GM12878 (cell line): ENCODE data around the gene ITGAL. TPM values are rescaled to one million over a fixed set of nuclear protein-coding genes. Genes with fewer than 3 reads are reported as not detected.

ENCODE experiments used
- ATAC-seq: fragments of 200-7000 bp; cut with Tn5 transposase; 3 replicates; pipeline ENCODE4 v1.9.1; 2020; ENCODE audit warnings: mild to moderate bottlenecking, moderate library complexity
- BruUV-seq: library from RNA; stranded (reverse); fragments of 400-500 nt; replicated peaks from 2 replicates; lab custom pipeline; 2021; lab: Mats Ljungman, UMichigan
- CTCF ChIA-PET: fragments of 300-600 bp; sonication (Branson Sonifier 250); formaldehyde crosslinking; extraction: SDS; loops from one replicate; lab custom pipeline; 2021; ENCODE audit warnings: inconsistent platforms; lab: Yijun Ruan, JAX
- POLR2A ChIA-PET: fragments of 350-600 bp; formaldehyde crosslinking; extraction: SDS; loops from one replicate; lab custom pipeline; 2021; ENCODE audit warnings: inconsistent platforms; lab: Charles Lee
- RAD21 ChIA-PET: fragments of 300-600 bp; sonication (Branson Sonifier 250); formaldehyde crosslinking; loops from one replicate; lab custom pipeline; 2023; ENCODE audit warnings: antibody characterized with exemption; ENCODE audit not compliant: unreplicated experiment; lab: Charles Lee
- SMC1A ChIA-PET: fragments of 300-600 bp; sonication (Branson Sonifier 250); formaldehyde crosslinking; loops from one replicate; lab custom pipeline; 2023; ENCODE audit not compliant: unreplicated experiment, uncharacterized antibody; lab: Charles Lee
- DNase-seq: peaks from one replicate; pipeline ENCODE4 v3.0.0-alpha.2; 2011; ENCODE audit warnings: low read depth, low spot score
- FAIRE-seq: peaks from 3 replicates; lab custom pipeline; 2011; peaks lifted over from hg19 to GRCh38; lab: Jason Lieb, UNC
- H2AFZ ChIP-seq: 2 replicates; pipeline ENCODE4 v1.6.0; 2011; ENCODE audit warnings: low read depth, low read length, control low read depth; ENCODE audit not compliant: control insufficient read depth
- H3K27ac ChIP-seq: 2 replicates; pipeline ENCODE4 v1.5.1; 2011; ENCODE audit warnings: control low read depth; ENCODE audit not compliant: control insufficient read depth, insufficient read depth
- H3K27me3 ChIP-seq, 2 experiments: replicated peaks in 1 of 2; 2 replicates each; pipeline versions ENCODE4 v1.6.0 to v1.6.1; 2011; ENCODE audit warnings: low read length in 1 of 2; ENCODE audit not compliant: control insufficient read depth in 2 of 2, insufficient read depth in 2 of 2
- H3K36me3 ChIP-seq, 2 experiments: 2 replicates each; pipeline ENCODE4 v1.5.1; 2011; ENCODE audit warnings: low read length in 1 of 2; ENCODE audit not compliant: control insufficient read depth in 2 of 2, insufficient read depth in 2 of 2
- H3K4me1 ChIP-seq: 2 replicates; pipeline ENCODE4 v1.6.1; 2011; ENCODE audit warnings: mild to moderate bottlenecking, low read length, moderate library complexity, mixed read lengths; ENCODE audit not compliant: control insufficient read depth, insufficient read depth
- H3K4me2 ChIP-seq: 2 replicates; pipeline ENCODE4 v1.6.0; 2011; ENCODE audit warnings: control low read depth; ENCODE audit not compliant: control insufficient read depth, insufficient read depth
- H3K4me3 ChIP-seq: fragments of 200-600 bp; sonication (generic); 2 replicates; pipeline ENCODE4 v1.5.1; 2016
- H3K79me2 ChIP-seq: 2 replicates; pipeline ENCODE4 v1.6.0; 2011; ENCODE audit warnings: low read length; ENCODE audit not compliant: control insufficient read depth, insufficient read depth
- H3K9ac ChIP-seq: 2 replicates; pipeline ENCODE4 v1.8.0; 2011; ENCODE audit warnings: low read length, control low read depth, mixed read lengths; ENCODE audit not compliant: control insufficient read depth, insufficient read depth
- H3K9me3 ChIP-seq: replicated peaks from 3 replicates; pipeline ENCODE4 v1.5.1; 2011; ENCODE audit warnings: mild to moderate bottlenecking, low read length; ENCODE audit not compliant: control insufficient read depth, insufficient read depth
- H4K20me1 ChIP-seq: 2 replicates; pipeline ENCODE4 v1.6.0; 2011; ENCODE audit not compliant: control insufficient read depth, insufficient read depth
- CREM ChIP-seq: IDR thresholded peaks from 2 replicates; pipeline ENCODE4 v1.6.1; 2014; ENCODE audit warnings: antibody characterized with exemption, low read depth
- GATAD2B ChIP-seq: fragments of 450-650 bp; conservative IDR thresholded peaks from 2 replicates; pipeline ENCODE4 v1.6.1; 2017; ENCODE audit warnings: low read depth, mild to moderate bottlenecking, moderate library complexity
- IKZF2 ChIP-seq, 2 experiments: fragments of 450-650 bp; IDR thresholded peaks; 2 replicates each; pipeline ENCODE4 v1.6.1; 2017; ENCODE audit warnings: mild to moderate bottlenecking in 2 of 2, moderate library complexity in 2 of 2
- WGBS: methylation state at CpG from one replicate; pipeline ENCODE4 v1.1.6; 2016; ENCODE audit warnings: low lambda C conversion rate; ENCODE audit not compliant: insufficient replicate concordance, insufficient coverage; ENCODE audit errors: missing lambda C conversion rate; 5-methylcytosine and 5-hydroxymethylcytosine counted together
- in situ Hi-C: fragments of 300-500 bp; cut with MboI; formaldehyde crosslinking; loops from 9 replicates; pipeline ENCODE4 v1.14.3; 2018; ENCODE audit warnings: mixed read lengths
- intact Hi-C: fragments of 100-400 bp; cut with micrococcal nuclease; formaldehyde crosslinking; loops from one replicate; pipeline ENCODE4 v1.14.2; 2022; ENCODE audit not compliant: unreplicated experiment
- polyA plus RNA-seq, 11 experiments: library from polyadenylated mRNA; depleted of rRNA in 4 of 11; unstranded in 6 of 11; stranded (reverse) in 5 of 11; fragments of >200 nt; fragmentation: Nextera tagmentation in 4 of 11; fragmentation: Illumina TruSeq in 1 of 11; extraction: Ambion mirVana in 4 of 11; extraction: Trizol in 1 of 11; gene quantifications; 1 replicate in 1 of 11; 2 replicates in 10 of 11; pipeline versions ENCODE4 v1.2.1 to v1.2.3, GENCODE V29; 2011 to 2016; ENCODE audit warnings: inconsistent platforms in 2 of 11, missing spikeins in 2 of 11, low read depth in 1 of 11
- total RNA-seq, 4 experiments: library from RNA; depleted of rRNA in 3 of 4; stranded (reverse); fragments of >200 nt in 3 of 4; fragmentation: Illumina TruSeq in 1 of 4; extraction: Trizol in 1 of 4; gene quantifications; 2 replicates each; pipeline versions ENCODE4 v1.2.1 to v1.2.3, GENCODE V29; 2013 to 2021
- TF ChIP-seq, protein P1 (sequence below): fragments of 450-650 bp; IDR thresholded peaks from 2 replicates; pipeline ENCODE4 v1.6.1; 2016; ENCODE audit warnings: mild to moderate bottlenecking

The ITGAL gene
- total and polyA plus RNA-seq, 10 of the 15 experiments (the other 5 are each of a cell fraction or from before 2014, with no cell fraction given) = 10.7 to 170 (median 96.9) TPM

DNA sequence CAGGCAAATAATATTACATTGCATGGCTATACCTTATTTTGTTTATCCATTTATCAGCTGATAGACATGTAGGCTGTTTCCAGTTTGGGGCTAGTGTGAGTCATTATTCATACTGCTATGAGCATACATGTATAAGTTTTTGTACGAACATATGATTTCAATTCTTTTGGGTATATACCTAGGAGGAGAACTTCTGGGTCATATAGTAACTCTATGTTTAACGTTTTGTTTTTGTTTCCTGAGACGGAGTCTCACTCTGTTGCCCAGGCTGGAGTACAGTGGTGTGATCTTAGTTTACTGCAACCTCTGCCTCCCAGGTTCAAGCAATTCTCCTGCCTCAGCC is 2.4 kb upstream of the ITGAL start:
- in situ Hi-C loops (loop anchor here (25.0 kb wide), 1 partner anchor 1417 kb away; no protein-coding TSS in a partner anchor), intact Hi-C loops (no loop called here)
- H2AFZ ChIP-seq = no peak overlapping the region
- ATAC-seq = peak; percentile 2
- BruUV-seq = no TSS peak
- no peaks in the 10 kb centered on the region for H3K27me3 ChIP-seq
- ChIA-PET RAD21 (interaction anchor here (0.6 to 11.0 kb wide), 4 partner anchors 11 to 39 kb away, joined by 3 to 307 read pairs (median 28); partner anchors contain the start of gene DCTPP1), CTCF (interaction anchor here (1.1 to 7.5 kb wide), 4 partner anchors 11 to 40 kb away, joined by 4 to 125 read pairs (median 21); partner anchors contain the start of gene DCTPP1), POLR2A (interaction anchor here (0.8 to 11.0 kb wide), 5 partner anchors 10 to 44 kb away, joined by 3 to 367 read pairs (median 3); partner anchors contain the start of gene DCTPP1), SMC1A (interaction anchor here (0.6 to 11.2 kb wide), 4 partner anchors 17 to 88 kb away, joined by 3 to 431 read pairs (median 28); partner anchors contain the start of genes DCTPP1, SEPHS2, ZNF747 and ZNF764)
- peak overlapping the region; percentile 90 for H3K27ac ChIP-seq
- no peaks in the 10 kb centered on the region; the same call in 2 of the 3 replicates for H3K9me3 ChIP-seq
- no peak overlapping the region for H3K4me3 ChIP-seq
- TF ChIP-seq IKZF2 (IDR thresholded peaks at IDR 0.05) (no peak), CREM (0 out of 2 replicates have a peak, but pooled peaks have one; percentile 16), GATAD2B (0 out of 2 replicates have a peak, but pooled peaks have one; percentile 1)
- TF ChIP-seq, protein P1, sequence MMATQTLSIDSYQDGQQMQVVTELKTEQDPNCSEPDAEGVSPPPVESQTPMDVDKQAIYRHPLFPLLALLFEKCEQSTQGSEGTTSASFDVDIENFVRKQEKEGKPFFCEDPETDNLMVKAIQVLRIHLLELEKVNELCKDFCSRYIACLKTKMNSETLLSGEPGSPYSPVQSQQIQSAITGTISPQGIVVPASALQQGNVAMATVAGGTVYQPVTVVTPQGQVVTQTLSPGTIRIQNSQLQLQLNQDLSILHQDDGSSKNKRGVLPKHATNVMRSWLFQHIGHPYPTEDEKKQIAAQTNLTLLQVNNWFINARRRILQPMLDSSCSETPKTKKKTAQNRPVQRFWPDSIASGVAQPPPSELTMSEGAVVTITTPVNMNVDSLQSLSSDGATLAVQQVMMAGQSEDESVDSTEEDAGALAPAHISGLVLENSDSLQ = 0 out of 2 replicates have a peak, but pooled peaks have one; percentile 3
- H3K79me2 ChIP-seq = peaks cover 25% of the 10 kb centered on the region
- H3K9ac ChIP-seq = peak overlapping the region; percentile 59; the same call in 1 of the 2 replicates
- 8% methylated on average over 3 of the region's 3 CpGs for WGBS
- no peak for FAIRE-seq
- peaks cover 4% of the 10 kb centered on the region in 2 experiments; a peak in 2 of 4 replicates for H3K36me3 ChIP-seq
- no peak for DNase-seq
- H3K4me1 ChIP-seq = peaks cover 37% of the 10 kb centered on the region
- peak overlapping the region; percentile 64 for H3K4me2 ChIP-seq
- no peaks in the 10 kb centered on the region for H4K20me1 ChIP-seq
